ENCODE results near the gene C1QA. TPM values are rescaled to one million over a fixed set of nuclear protein-coding genes. Genes with fewer than 3 reads are reported as not detected.

The C1QA gene
- total RNA-seq, 1 donor from 2014 or later: 935 TPM

GRCh38 chr1:22626237-22627157 is 9.9 kb upstream of the C1QA start:
- no peak for TF ChIP-seq CTCF (IDR thresholded peaks at IDR 0.05)
- H3K27me3 ChIP-seq (ENCODE audit: low read depth): peaks cover 55% of the 10 kb centered on the region
- ATAC-seq: no peak

GRCh38 chr1:22627331-22627730 is 9.1 kb upstream of the C1QA start:
- Histone ChIP-seq H3K4me3 (no peak overlapping the region), H3K27me3 (ENCODE audit: low read depth) (peaks cover 56% of the 10 kb centered on the region), H3K27ac (no peak overlapping the region), H3K9me3 (no peaks in the 10 kb centered on the region), H3K4me1 (no peaks in the 10 kb centered on the region), H3K36me3 (no peaks in the 10 kb centered on the region)
- intact Hi-C loops (cut with DNase I): no loop called here
- no peak for ATAC-seq
- no peak for DNase-seq
- TF ChIP-seq CTCF (IDR thresholded peaks at IDR 0.05): no peak

More at GRCh38 chr1:22626237-22627157, 9.9 kb upstream of the C1QA start:
- Histone ChIP-seq H3K4me3 (no peak overlapping the region), H3K4me1 (no peaks in the 10 kb centered on the region), H3K36me3 (no peaks in the 10 kb centered on the region), H3K9me3 (no peaks in the 10 kb centered on the region), H3K27ac (no peak overlapping the region)
- intact Hi-C loops (cut with DNase I): no loop called here
- DNase-seq: no peak

GRCh38 chr1:22628698-22629444 is 7.6 kb upstream of the C1QA start:
- no peak overlapping the region for H3K4me3 ChIP-seq
- DNase-seq (no peak), ATAC-seq (no peak)
- intact Hi-C loops (cut with DNase I): no loop called here
- no peak for TF ChIP-seq CTCF (IDR thresholded peaks at IDR 0.05)
- peaks cover 46% of the 10 kb centered on the region for H3K27me3 ChIP-seq (ENCODE audit: low read depth)
- no peaks in the 10 kb centered on the region for H3K9me3 ChIP-seq
- H3K4me1 ChIP-seq: no peaks in the 10 kb centered on the region
- H3K36me3 ChIP-seq: no peaks in the 10 kb centered on the region
- H3K27ac ChIP-seq: no peak overlapping the region

- no peak for TF ChIP-seq CTCF (IDR thresholded peaks at IDR 0.05)
- Histone ChIP-seq H3K4me3 (no peak overlapping the region), H3K4me1 (no peaks in the 10 kb centered on the region), H3K9me3 (no peaks in the 10 kb centered on the region), H3K27me3 (ENCODE audit: low read depth) (peaks cover 43% of the 10 kb centered on the region), H3K27ac (no peak overlapping the region), H3K36me3 (no peaks in the 10 kb centered on the region)
- intact Hi-C loops (cut with DNase I): no loop called here
- DNase-seq (no peak), ATAC-seq (no peak)
Observed at GRCh38 chr1:22629886-22630285, 6.5 kb upstream of the C1QA start.

- Histone ChIP-seq H3K4me1 (no peaks in the 10 kb centered on the region), H3K27me3 (ENCODE audit: low read depth) (peaks cover 22% of the 10 kb centered on the region), H3K27ac (no peak overlapping the region), H3K36me3 (no peaks in the 10 kb centered on the region), H3K4me3 (no peak overlapping the region), H3K9me3 (no peaks in the 10 kb centered on the region)
- intact Hi-C loops (cut with DNase I): no loop called here
- no peak for TF ChIP-seq CTCF (IDR thresholded peaks at IDR 0.05)
- DNase-seq (no peak), ATAC-seq (no peak)
Observed at GRCh38 chr1:22633697-22634463, 2.5 kb upstream of the C1QA start.
